Measurements from ENCODE around the gene GPR158. TPM values are rescaled to one million over a fixed set of nuclear protein-coding genes. Genes with fewer than 3 reads are reported as not detected.

GPR158 gene
- total RNA-seq, 1 experiment from 2014 or later: 12.2 TPM

DNA sequence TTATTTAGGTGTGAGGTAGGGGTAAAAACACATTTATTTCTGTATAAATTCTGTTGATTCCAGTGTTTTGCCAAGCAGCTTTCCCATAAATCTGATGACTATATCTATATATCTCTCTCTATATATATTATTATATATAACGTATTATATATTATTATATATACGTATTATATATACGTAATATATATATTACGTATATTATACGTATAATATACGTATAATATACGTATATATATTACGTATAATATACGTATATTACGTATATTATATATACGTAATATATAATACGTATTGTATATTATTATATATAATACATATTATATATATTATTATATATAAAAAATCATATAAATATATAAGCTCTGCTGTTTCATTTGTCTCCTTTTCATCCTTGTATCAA is 163.5 kb downstream of the GPR158 start:
- Histone ChIP-seq H2AFZ (no peak overlapping the region), H3K4me3 (no peak overlapping the region), H3K4me1 (replicated peaks; ENCODE audit: insufficient read depth) (no peaks in the 10 kb centered on the region), H3K27me3 (ENCODE audit: insufficient read depth, low read depth) (no peaks in the 10 kb centered on the region), H3K36me3 (ENCODE audit: low read depth) (no peaks in the 10 kb centered on the region), H3F3A (ENCODE audit: insufficient read depth, low read depth) (no peaks in the 10 kb centered on the region), H3K9me3 (ENCODE audit: insufficient read depth, low read depth) (no peaks in the 10 kb centered on the region), H3K79me2 (ENCODE audit: low read depth) (no peaks in the 10 kb centered on the region), H3K27ac (no peak overlapping the region), H4K20me1 (ENCODE audit: insufficient read depth) (no peaks in the 10 kb centered on the region), H3K4me2 (no peak overlapping the region), H3K9me2 (ENCODE audit: insufficient read depth) (no peaks in the 10 kb centered on the region)
- CTCF ChIA-PET: no interaction called here
- no peak for DNase-seq
- intact Hi-C loops (cut with micrococcal nuclease; ENCODE audit: unreplicated experiment): no loop called here
- no TSS peak for BruUV-seq (replicated peaks)
- TF ChIP-seq, protein P1, sequence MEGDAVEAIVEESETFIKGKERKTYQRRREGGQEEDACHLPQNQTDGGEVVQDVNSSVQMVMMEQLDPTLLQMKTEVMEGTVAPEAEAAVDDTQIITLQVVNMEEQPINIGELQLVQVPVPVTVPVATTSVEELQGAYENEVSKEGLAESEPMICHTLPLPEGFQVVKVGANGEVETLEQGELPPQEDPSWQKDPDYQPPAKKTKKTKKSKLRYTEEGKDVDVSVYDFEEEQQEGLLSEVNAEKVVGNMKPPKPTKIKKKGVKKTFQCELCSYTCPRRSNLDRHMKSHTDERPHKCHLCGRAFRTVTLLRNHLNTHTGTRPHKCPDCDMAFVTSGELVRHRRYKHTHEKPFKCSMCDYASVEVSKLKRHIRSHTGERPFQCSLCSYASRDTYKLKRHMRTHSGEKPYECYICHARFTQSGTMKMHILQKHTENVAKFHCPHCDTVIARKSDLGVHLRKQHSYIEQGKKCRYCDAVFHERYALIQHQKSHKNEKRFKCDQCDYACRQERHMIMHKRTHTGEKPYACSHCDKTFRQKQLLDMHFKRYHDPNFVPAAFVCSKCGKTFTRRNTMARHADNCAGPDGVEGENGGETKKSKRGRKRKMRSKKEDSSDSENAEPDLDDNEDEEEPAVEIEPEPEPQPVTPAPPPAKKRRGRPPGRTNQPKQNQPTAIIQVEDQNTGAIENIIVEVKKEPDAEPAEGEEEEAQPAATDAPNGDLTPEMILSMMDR (conservative IDR thresholded peaks at IDR 0.05): no peak
- no peak for TF ChIP-seq EZH2 (IDR thresholded peaks at IDR 0.05; ENCODE audit: low read depth)
- POLR2A ChIA-PET (ENCODE audit: unreplicated experiment): interaction anchor here (0.6 kb wide), 1 partner anchor 1934 kb away, joined by 3 read pairs; no protein-coding TSS in a partner anchor

DNA sequence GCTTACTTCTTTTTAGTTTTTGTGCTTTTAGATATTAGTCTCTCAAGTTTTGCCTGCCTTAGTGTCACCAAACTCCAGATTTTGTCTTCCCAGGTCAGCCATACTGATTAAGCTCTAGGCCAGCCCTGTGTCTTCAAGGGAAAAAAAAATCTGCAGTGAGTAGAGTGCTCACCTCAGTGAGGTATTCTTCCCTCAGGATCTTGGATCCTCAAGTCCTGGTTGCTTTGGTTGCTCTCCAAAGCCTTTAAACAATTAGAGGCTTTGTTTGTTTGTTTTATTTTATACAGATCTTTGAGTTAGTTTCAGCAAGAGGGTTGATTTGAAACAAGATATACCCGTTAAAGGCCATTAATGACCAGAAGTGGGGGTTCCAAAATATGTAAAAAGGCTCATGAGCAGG is 165.2 kb downstream of the GPR158 start:
- no peak for DNase-seq
- no peaks in the 10 kb centered on the region for H3K9me2 ChIP-seq (ENCODE audit: insufficient read depth)
- no peak overlapping the region for H3K4me2 ChIP-seq
- CTCF ChIA-PET: no interaction called here
- H3K27me3 ChIP-seq (ENCODE audit: insufficient read depth, low read depth): no peaks in the 10 kb centered on the region
- intact Hi-C loops (cut with micrococcal nuclease; ENCODE audit: unreplicated experiment): no loop called here
- H3K4me1 ChIP-seq (replicated peaks; ENCODE audit: insufficient read depth): no peaks in the 10 kb centered on the region
- no TSS peak for BruUV-seq (replicated peaks)
- no peaks in the 10 kb centered on the region for H3F3A ChIP-seq (ENCODE audit: insufficient read depth, low read depth)
- no peak overlapping the region for H3K4me3 ChIP-seq
- POLR2A ChIA-PET (ENCODE audit: unreplicated experiment): no interaction called here
- no peaks in the 10 kb centered on the region for H3K79me2 ChIP-seq (ENCODE audit: low read depth)
- H4K20me1 ChIP-seq (ENCODE audit: insufficient read depth): no peaks in the 10 kb centered on the region
- H3K36me3 ChIP-seq (ENCODE audit: low read depth): no peaks in the 10 kb centered on the region
- H2AFZ ChIP-seq: no peak overlapping the region
- no peak overlapping the region for H3K27ac ChIP-seq
- no peak for TF ChIP-seq EZH2 (IDR thresholded peaks at IDR 0.05; ENCODE audit: low read depth)
- TF ChIP-seq, protein P1 (conservative IDR thresholded peaks at IDR 0.05): no peak
- no peaks in the 10 kb centered on the region for H3K9me3 ChIP-seq (ENCODE audit: insufficient read depth, low read depth)

DNA sequence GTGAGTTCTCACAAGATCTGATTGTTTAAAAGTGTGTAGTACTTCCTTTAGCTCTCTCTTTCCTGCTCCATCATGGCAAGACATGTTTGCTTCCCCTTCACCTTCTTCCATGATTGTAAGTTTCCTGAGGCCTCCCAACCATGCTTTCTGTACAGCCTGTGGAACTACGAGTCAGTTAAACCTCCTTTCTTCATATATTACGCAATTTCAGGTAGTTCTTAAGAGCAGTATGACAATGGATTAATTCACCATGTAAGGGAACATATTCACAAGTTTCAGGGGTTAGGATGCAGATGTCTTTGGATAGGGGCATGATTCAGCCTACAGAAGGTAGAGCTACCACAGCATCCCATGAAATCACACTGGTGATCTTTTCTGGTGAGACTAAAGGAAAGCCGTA is 174.7 kb downstream of the GPR158 start:
- no peak overlapping the region for H3K4me2 ChIP-seq
- ChIA-PET CTCF (interaction anchor here (0.6 kb wide), 1 partner anchor 114 kb away, joined by 4 read pairs; no protein-coding TSS in a partner anchor), POLR2A (ENCODE audit: unreplicated experiment) (no interaction called here)
- H2AFZ ChIP-seq: no peak overlapping the region
- no peaks in the 10 kb centered on the region for H3K27me3 ChIP-seq (ENCODE audit: insufficient read depth, low read depth)
- intact Hi-C loops (cut with micrococcal nuclease; ENCODE audit: unreplicated experiment): no loop called here
- no TSS peak for BruUV-seq (replicated peaks)
- H3K36me3 ChIP-seq (ENCODE audit: low read depth): no peaks in the 10 kb centered on the region
- no peaks in the 10 kb centered on the region for H3K4me1 ChIP-seq (replicated peaks; ENCODE audit: insufficient read depth)
- TF ChIP-seq, protein P1 (conservative IDR thresholded peaks at IDR 0.05): no peak
- TF ChIP-seq EZH2 (IDR thresholded peaks at IDR 0.05; ENCODE audit: low read depth): no peak
- H3F3A ChIP-seq (ENCODE audit: insufficient read depth, low read depth): no peaks in the 10 kb centered on the region
- no peaks in the 10 kb centered on the region for H3K9me2 ChIP-seq (ENCODE audit: insufficient read depth)
- no peaks in the 10 kb centered on the region for H3K79me2 ChIP-seq (ENCODE audit: low read depth)
- no peak overlapping the region for H3K27ac ChIP-seq
- H3K9me3 ChIP-seq (ENCODE audit: insufficient read depth, low read depth): no peaks in the 10 kb centered on the region
- no peak overlapping the region for H3K4me3 ChIP-seq
- no peak for DNase-seq
- no peaks in the 10 kb centered on the region for H4K20me1 ChIP-seq (ENCODE audit: insufficient read depth)
